GM06990 (cell line): ENCODE data around the gene KLC1.

ENCODE experiments used
- DNase-seq: peaks from one replicate; pipeline ENCODE4 v3.0.0-alpha.2; 2011; ENCODE audit not compliant: insufficient read length; ENCODE audit errors: extremely low read depth
- H3K27me3 ChIP-seq: replicated peaks from 2 replicates; pipeline ENCODE4 v1.6.0; 2011; ENCODE audit warnings: low read length; ENCODE audit not compliant: control insufficient read depth, insufficient read depth
- H3K36me3 ChIP-seq: 2 replicates; pipeline ENCODE4 v1.5.1; 2011; ENCODE audit warnings: low read length; ENCODE audit not compliant: control insufficient read depth, insufficient read depth
- H3K4me3 ChIP-seq: replicated peaks from 2 replicates; pipeline ENCODE4 v1.5.1; 2011; ENCODE audit warnings: low read depth, mild to moderate bottlenecking, control low read depth, low read length
- TF ChIP-seq, protein P1 (sequence below): IDR thresholded peaks from 2 replicates; pipeline ENCODE4 v1.5.1; 2011; ENCODE audit warnings: low read length, control low read depth, mild to moderate bottlenecking, inconsistent platforms; ENCODE audit not compliant: insufficient read depth, poor library complexity, severe bottlenecking

Gene KLC1

GRCh38 chr14:103697603-103698379 is 68.8 kb downstream of the KLC1 start:
- DNase-seq, result no peak
- TF ChIP-seq, protein P1, sequence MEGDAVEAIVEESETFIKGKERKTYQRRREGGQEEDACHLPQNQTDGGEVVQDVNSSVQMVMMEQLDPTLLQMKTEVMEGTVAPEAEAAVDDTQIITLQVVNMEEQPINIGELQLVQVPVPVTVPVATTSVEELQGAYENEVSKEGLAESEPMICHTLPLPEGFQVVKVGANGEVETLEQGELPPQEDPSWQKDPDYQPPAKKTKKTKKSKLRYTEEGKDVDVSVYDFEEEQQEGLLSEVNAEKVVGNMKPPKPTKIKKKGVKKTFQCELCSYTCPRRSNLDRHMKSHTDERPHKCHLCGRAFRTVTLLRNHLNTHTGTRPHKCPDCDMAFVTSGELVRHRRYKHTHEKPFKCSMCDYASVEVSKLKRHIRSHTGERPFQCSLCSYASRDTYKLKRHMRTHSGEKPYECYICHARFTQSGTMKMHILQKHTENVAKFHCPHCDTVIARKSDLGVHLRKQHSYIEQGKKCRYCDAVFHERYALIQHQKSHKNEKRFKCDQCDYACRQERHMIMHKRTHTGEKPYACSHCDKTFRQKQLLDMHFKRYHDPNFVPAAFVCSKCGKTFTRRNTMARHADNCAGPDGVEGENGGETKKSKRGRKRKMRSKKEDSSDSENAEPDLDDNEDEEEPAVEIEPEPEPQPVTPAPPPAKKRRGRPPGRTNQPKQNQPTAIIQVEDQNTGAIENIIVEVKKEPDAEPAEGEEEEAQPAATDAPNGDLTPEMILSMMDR, result no peak
- H3K27me3 ChIP-seq, result no peaks in the 10 kb centered on the region
- no peak overlapping the region for H3K4me3 ChIP-seq
- peaks cover 34% of the 10 kb centered on the region for H3K36me3 ChIP-seq

DNA sequence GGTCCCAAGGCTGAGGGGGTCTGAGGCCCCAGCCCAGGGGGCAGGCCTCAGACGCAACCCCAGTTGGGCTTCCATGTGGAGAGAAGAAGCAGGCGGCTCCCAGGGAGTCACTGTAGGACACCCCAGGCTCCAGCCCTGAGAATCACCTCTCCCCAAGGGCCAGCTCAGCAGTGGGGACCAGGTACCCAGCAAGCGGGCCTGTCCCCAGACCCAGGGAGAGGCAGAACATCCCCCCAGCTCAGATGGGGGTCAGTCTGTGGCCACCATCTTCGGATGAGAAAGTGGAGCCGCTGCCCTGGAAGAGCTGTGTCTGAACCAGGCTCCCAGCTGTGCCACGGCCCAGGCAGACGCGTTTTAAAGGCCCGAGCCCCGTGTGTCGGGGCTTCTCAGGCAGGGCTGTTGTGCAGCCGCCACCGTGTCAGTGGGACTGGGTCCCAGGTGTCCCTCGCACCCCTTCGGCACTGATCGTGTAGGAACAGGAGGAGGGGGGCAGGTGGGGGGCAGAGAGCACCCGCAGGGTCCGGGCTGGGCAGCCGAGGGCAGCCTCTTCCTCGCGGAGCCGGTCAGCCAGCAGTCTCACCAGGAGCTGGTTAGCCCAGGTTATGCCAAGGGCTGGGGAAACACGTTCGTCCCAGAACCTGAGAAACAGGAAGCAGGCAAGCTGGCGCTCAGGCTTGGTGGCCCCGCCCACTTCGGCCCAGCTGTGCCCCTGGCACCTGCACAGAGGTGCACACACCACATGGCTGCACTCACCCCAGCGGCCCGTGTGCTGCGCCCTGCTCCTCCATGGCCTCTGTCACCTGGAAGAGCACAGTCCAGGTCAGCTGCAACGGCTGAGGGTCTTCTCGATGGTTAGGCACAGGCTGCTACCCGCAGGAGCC is 69.6 kb downstream of the KLC1 start:
- no peak for DNase-seq
- no peak overlapping the region for H3K4me3 ChIP-seq
- no peaks in the 10 kb centered on the region for H3K27me3 ChIP-seq
- peaks cover 37% of the 10 kb centered on the region for H3K36me3 ChIP-seq
- TF ChIP-seq, protein P1, result no peak

GRCh38 chr14:103699261-103699661 is 70.2 kb downstream of the KLC1 start:
- H3K36me3 ChIP-seq, result peaks cover 36% of the 10 kb centered on the region
- H3K4me3 ChIP-seq, result no peak overlapping the region
- no peak for DNase-seq
- H3K27me3 ChIP-seq, result no peaks in the 10 kb centered on the region
- TF ChIP-seq, protein P1, result no peak

DNA sequence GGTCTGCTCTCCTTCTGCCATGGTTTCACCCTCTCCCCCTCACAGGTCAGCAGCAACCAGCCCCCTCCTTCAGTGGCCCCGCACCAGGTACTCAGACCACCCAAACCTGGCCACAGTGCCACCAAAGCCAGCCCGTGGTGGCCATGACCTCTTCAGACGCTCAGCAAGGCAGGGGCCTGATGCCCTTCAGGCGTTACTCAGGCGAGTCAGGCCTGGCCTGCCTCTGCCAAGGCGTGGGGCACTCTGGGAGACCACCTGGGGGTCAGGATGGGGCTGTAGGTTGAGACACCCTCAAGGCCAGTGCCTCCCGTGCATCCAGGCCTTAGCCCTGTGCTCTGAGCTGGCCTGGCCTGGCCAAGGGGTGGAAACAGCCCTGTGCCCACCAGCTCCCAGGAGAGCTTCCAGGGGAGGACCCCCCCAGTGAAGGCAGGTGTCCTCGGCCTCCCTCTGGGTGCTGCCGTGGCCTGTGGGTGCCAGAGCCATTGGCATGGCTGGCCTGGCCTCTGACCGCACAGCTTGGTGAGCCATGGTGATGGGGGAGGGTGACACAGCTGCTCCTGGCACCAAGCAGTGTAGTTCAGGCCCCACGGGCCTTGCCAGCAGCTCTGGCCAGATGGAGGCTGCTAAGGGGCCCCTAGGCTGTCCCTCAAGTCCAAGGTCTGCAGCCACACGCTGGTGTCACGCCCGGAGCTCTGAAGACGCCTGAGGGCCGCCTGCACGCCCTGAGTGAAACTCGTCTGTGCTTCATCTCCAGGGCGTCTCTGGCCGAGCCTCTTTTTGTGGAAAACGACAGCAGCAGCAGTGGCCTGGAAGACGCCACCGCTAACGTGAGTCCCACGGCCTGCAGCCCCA is 71.1 kb downstream of the KLC1 start:
- TF ChIP-seq, protein P1, result no peak
- Histone ChIP-seq H3K36me3 (peaks cover 37% of the 10 kb centered on the region), H3K27me3 (no peaks in the 10 kb centered on the region), H3K4me3 (no peak overlapping the region)
- DNase-seq, result no peak

GRCh38 chr14:103700753-103701490 is 71.9 kb downstream of the KLC1 start:
- Histone ChIP-seq H3K27me3 (no peaks in the 10 kb centered on the region), H3K36me3 (peaks cover 39% of the 10 kb centered on the region), H3K4me3 (no peak overlapping the region)
- DNase-seq, result no peak
- TF ChIP-seq, protein P1, result no peak
